ENCODE results near the gene PDXP.

Gene PDXP

DNA sequence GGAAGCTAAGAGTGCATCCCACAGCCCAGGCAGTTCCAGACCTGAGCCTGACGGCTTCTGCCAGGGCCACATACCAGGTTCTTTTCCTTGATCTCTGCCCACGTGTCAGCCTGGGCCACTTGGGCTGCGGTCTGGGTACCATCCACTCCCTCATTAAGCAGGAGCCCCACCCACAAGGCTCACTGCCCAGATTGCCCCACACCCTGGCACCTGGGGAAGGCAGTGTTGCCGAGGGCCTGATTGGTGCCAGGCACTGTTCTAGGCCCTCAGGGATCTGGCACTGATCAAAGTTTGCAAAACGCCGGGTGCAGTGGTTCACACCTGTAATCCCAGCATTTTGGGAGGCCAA lies 34.5 kb upstream of the PDXP start:
- DNase-seq (ENCODE audit: low read depth): no peak
- TF ChIP-seq, protein P1, sequence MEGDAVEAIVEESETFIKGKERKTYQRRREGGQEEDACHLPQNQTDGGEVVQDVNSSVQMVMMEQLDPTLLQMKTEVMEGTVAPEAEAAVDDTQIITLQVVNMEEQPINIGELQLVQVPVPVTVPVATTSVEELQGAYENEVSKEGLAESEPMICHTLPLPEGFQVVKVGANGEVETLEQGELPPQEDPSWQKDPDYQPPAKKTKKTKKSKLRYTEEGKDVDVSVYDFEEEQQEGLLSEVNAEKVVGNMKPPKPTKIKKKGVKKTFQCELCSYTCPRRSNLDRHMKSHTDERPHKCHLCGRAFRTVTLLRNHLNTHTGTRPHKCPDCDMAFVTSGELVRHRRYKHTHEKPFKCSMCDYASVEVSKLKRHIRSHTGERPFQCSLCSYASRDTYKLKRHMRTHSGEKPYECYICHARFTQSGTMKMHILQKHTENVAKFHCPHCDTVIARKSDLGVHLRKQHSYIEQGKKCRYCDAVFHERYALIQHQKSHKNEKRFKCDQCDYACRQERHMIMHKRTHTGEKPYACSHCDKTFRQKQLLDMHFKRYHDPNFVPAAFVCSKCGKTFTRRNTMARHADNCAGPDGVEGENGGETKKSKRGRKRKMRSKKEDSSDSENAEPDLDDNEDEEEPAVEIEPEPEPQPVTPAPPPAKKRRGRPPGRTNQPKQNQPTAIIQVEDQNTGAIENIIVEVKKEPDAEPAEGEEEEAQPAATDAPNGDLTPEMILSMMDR (IDR thresholded peaks at IDR 0.05; ENCODE audit: low read depth, low read length, missing control alignments): no peak
- in situ Hi-C loops (cut with HindIII; ENCODE audit: low sequenced_read_pairs): no loop called here
- H3K4me3 ChIP-seq (ENCODE audit: low read depth, low read length): no peak overlapping the region

DNA sequence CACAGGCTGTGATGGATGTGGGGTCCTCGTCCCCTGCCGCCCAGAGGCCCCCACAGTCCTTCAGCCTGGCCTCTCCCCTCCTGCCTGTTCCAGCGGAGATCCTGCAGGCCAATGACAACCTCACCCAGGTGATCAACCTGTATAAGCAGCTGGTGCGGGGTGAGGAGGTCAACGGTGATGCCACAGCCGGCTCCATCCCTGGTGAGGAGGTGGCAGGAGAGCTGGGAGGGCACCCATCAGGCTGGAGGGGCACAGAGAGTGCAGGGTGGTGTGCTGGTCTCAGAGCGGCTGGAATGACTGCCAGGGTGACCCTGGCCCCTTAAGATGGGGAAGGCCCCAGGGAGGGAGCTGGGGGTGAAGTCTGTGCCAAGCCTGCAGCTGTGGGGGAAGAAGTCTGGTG lies 33.6 kb upstream of the PDXP start:
- no peak overlapping the region for H3K4me3 ChIP-seq (ENCODE audit: low read depth, low read length)
- in situ Hi-C loops (cut with HindIII; ENCODE audit: low sequenced_read_pairs): no loop called here
- no peak for DNase-seq (ENCODE audit: low read depth)
- TF ChIP-seq, protein P1 (IDR thresholded peaks at IDR 0.05; ENCODE audit: low read depth, low read length, missing control alignments): no peak

DNA sequence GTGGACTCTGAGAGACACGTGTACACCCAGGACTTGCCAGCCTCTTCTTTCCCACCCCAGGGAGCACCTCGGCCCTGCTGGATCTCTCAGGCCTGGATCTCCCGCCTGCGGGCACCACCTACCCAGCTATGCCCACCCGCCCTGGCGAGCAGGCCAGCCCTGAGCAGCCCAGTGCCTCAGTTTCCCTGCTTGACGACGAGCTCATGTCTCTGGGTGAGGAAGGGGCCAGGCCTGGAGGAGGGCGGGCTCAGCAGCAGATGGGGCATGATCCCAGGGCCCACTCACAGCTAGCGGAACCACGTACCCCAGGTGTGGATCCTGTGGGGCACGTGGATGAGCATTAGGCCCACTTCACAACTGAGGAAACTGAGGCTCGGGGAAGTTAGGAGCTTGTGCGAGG lies 32.8 kb upstream of the PDXP start:
- no peak overlapping the region for H3K4me3 ChIP-seq (ENCODE audit: low read depth, low read length)
- TF ChIP-seq, protein P1 (IDR thresholded peaks at IDR 0.05; ENCODE audit: low read depth, low read length, missing control alignments): no peak
- in situ Hi-C loops (cut with HindIII; ENCODE audit: low sequenced_read_pairs): no loop called here
- no peak for DNase-seq (ENCODE audit: low read depth)

DNA sequence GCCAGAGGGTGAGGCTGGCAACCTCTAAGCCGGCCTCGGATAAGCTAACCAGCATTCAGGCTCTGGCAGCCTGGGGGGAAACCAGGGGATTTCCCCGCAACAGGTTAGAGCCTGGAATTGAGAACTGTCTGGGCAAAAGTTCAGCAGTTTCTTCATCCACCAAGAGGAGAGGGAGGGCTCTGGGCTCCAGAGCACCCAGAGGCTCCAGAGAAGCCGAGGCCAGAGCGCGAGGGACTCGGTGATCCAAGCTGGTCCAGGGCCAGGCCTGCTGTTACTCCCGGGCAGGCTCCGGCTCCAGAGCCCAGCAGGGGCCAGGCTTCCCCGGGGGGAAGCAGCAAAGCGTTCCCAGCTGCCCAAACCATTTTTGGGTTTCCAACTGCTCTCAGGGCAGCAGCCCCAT lies 32.4 kb upstream of the PDXP start:
- in situ Hi-C loops (cut with HindIII; ENCODE audit: low sequenced_read_pairs): no loop called here
- DNase-seq (ENCODE audit: low read depth): peak; percentile 28
- TF ChIP-seq, protein P1 (IDR thresholded peaks at IDR 0.05; ENCODE audit: low read depth, low read length, missing control alignments): no peak

DNA sequence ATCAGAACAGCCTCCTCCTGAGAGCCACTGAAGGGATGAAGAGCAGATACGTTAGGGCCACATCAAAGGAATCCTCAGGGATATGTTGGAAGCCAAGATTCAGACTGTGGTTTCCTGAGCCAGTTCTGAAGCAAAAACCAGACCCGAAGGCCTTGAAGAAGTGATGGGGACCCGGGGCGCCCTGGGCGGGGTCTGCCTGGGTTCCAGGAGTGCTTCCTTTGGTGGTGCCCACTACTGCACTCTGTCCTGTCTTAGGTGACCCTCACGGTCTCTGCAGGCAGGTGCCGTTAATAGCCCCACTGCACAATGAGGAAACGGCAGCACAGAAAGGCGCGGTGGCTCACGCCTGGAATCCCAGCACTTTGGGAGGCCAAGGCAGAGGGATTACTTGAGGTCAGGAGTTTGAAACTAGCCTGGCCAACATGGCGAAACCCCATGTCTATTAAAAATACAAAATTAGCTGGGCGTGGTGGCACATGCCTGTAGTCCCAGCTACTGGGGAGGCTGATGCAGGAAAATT lies 31.9 kb upstream of the PDXP start:
- H3K4me3 ChIP-seq (ENCODE audit: low read depth, low read length): no peak overlapping the region
- in situ Hi-C loops (cut with HindIII; ENCODE audit: low sequenced_read_pairs): no loop called here

More for the DNA sequence above, 32.4 kb upstream of the PDXP start:
- no peak overlapping the region for H3K4me3 ChIP-seq (ENCODE audit: low read depth, low read length)

DNA sequence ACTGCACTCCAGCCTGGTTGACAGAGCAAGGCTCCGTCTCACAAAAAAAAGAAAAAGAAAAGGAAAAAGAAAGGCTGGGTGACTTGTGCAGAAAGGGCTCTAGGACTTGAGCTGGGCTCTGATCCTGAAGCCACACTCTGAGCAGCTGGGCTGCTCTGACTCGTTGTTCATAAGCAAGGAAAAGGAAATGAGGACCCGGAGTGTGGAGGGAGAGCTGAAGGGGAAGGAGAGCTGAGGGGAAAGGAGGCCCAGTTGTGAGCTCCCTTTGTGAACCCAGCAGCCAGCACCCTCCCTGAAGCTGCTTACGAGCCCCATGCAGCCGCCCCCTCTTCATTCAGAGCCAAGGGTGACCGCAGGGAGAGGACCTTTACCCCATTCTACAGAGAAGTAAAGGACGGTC lies 31.4 kb upstream of the PDXP start:
- TF ChIP-seq, protein P1 (IDR thresholded peaks at IDR 0.05; ENCODE audit: low read depth, low read length, missing control alignments): no peak
- in situ Hi-C loops (cut with HindIII; ENCODE audit: low sequenced_read_pairs): no loop called here
- no peak overlapping the region for H3K4me3 ChIP-seq (ENCODE audit: low read depth, low read length)
- no peak for DNase-seq (ENCODE audit: low read depth)

More for the DNA sequence above, 31.9 kb upstream of the PDXP start:
- DNase-seq (ENCODE audit: low read depth): no peak
- TF ChIP-seq, protein P1 (IDR thresholded peaks at IDR 0.05; ENCODE audit: low read depth, low read length, missing control alignments): no peak

DNA sequence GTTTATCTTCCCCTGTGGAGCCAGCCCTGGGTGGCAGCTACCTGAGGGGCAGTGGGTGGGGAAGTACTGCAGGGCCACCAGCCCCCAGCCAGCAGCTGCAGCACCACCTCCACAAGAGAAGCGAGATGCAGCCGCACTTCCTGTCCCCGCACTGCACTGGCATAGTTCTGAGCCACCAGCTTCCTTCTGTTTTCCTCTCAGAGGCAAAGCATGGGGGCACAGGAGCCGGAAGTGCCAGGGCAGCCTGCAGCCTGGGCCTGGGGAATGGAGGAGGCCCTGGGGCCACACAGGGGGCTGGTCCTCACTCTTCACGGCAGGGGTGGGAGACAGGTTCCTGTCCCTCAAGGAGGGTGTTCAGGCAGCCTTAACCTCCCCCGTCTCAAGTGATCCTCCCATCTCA lies 31.0 kb upstream of the PDXP start:
- in situ Hi-C loops (cut with HindIII; ENCODE audit: low sequenced_read_pairs): no loop called here
- DNase-seq (ENCODE audit: low read depth): no peak
- TF ChIP-seq, protein P1 (IDR thresholded peaks at IDR 0.05; ENCODE audit: low read depth, low read length, missing control alignments): no peak
- no peak overlapping the region for H3K4me3 ChIP-seq (ENCODE audit: low read depth, low read length)

Data from astrocyte of the cerebellum (primary cell).